ENCODE measurements around the gene BTBD17.

Gene BTBD17

GRCh38 chr17:74332763-74333283, 28.8 kb downstream of the BTBD17 start:
- peak; percentile 82 for DNase-seq

DNA sequence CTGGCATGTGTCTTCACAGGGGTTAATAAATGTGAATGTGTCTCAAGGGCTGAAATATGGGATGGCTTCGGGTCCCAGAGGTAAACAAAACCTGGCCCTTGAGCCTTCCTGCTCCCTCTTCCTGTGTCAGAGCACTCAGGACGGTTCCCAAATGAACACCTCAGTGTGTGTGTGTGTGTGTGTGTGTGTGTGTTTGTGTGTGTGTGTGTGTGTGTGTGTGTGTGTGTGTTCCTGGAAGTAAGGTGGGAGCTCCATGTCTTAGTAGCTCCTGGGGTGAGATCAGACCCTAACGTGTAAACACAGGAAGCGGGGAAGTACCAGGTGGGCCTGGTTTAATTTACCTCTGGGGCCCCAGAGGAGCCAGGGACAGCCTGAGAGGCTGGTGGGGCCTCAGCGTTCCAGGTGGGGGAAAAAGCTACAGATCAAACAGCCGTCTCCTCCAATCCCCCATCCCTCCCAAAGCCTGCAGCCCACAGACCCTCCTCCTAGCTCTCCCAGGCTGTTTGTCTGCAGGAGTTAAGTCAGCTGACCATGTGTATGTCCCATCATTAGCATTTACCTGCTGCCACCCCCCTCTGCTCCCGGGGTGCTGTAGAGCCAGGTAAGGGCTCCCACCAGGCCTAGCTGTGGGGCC, 29.5 kb downstream of the BTBD17 start:
- DNase-seq: peak; percentile 79

- no peak for DNase-seq
Measured at GRCh38 chr17:74330446-74330845, 31.2 kb downstream of the BTBD17 start.

DNA sequence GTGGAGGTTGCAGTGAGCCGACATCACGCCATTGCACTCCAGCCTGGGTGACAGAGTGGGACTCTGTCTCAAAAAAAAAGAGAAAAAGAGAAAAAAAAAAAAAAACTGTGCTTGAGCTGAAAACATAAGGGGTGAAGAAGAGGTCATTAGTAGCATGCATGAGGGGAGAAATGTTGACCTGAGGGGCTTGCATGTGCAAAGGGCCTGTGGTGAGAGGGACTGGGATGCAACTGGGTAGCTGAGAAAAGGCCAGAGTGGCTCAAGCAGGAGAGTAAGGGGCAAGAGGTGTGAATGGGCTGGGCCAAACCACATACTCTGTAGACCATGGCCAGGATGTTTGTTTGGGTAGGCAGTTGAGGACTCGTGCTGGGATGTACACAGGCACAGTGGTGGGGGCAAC, 32.3 kb downstream of the BTBD17 start:
- DNase-seq: no peak

GRCh38 chr17:74328487-74328886, 33.2 kb downstream of the BTBD17 start:
- no peak for DNase-seq

- DNase-seq: no peak
Measured at GRCh38 chr17:74326506-74326905, 35.2 kb downstream of the BTBD17 start.

DNA sequence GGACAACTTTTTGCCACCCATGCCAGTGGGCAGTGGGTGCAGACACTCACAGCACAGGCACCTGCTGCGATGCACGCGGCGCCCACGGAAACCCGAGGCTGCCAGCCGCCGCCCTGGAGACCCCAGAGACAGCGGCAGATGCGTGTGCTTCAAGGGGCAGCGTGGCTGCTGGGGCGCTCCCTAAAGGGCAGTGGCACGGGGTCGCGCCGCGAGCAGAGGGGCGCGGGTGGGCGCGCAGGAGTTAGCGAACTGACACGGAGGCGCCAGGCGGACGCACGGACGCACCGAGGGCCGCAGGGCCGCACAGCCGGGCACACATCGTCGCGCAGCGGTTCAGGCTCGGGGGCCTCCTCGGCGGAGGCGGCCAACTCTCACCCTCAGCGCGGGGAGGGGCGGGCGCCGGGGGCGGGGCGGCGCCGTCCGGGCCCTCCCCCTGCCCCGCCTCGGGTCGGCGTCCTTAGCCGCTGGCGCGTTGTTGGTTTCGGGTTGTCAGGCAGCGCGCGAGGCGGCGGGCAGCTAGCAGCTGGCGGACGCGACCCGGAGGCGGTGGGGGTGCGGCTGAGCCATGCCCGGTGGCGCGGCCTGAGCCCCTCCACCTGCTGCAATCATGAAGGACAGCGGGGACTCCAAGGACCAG, 35.8 kb downstream of the BTBD17 start, which contains the start of gene KIF19:
Gene KIF19 (plus strand): TSS at position 484 of the 637 bp plus-strand sequence. CDS start 124 bp downstream, at position 608.
- DNase-seq: peak; percentile 59

DNA sequence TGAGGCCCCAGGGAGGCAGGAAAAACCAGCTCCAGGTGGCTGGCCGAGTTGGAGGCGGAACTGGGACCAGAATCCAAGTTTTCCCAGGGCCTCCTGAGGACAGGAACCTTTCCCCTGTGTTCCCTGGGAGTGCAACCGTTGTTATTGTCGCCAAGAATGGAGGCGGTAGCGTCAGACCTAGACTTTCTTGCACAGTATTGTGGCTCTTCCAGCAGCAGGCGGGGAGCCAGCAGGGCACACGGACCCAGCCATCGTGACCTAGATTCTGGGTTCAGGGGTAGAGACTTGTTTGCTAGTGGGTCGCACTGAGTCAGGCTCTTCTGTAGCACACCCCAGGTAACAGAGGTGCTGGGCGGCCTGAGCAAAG, 36.3 kb downstream of the BTBD17 start:
- no peak for DNase-seq

- DNase-seq: no peak
Measured at GRCh38 chr17:74324521-74324920, 37.1 kb downstream of the BTBD17 start.

- DNase-seq: no peak
Measured at GRCh38 chr17:74318391-74318790, 43.3 kb downstream of the BTBD17 start.

DNA sequence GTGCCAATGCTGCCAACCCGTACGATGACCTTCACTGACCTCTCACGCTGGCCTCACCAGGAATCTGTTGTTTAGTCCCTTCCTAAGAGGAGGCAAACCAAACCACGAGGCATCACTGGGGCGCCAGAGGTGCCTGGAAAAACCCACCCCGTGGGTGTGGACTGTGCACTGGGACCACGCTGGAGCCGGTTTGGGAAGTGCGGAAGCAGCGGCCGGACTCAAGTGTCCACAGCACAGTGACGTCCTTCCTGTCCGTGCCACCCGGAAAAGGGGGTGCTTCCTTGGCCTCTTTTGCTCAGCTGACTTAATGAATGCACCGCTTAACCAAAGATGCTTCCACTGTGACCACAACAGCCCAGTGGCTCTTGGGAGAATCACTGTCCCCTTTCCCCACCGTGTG, 44.6 kb downstream of the BTBD17 start:
- DNase-seq: no peak

DNA sequence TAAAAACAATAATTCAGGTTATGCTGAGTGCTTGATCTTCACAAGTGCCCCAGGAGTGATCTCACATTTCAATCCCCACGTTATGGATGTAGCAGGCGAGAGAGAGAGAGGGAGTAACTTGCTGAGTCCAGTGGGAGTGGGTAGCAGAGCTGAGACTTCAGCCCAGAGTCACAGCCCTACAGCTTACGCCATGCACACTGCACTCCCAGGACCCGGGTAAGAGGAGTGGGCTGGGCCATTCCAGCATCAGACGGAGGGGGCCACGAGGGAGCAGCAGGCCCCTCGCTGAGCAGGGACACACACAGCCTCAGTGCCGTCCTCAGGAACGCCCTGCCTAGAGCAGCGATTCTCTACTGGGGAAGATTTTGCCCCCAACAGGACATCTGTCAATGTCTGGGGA, 45.4 kb downstream of the BTBD17 start:
- DNase-seq: peak; percentile 18

GRCh38 chr17:74314877-74315276, 46.8 kb downstream of the BTBD17 start:
- DNase-seq: no peak

DNA sequence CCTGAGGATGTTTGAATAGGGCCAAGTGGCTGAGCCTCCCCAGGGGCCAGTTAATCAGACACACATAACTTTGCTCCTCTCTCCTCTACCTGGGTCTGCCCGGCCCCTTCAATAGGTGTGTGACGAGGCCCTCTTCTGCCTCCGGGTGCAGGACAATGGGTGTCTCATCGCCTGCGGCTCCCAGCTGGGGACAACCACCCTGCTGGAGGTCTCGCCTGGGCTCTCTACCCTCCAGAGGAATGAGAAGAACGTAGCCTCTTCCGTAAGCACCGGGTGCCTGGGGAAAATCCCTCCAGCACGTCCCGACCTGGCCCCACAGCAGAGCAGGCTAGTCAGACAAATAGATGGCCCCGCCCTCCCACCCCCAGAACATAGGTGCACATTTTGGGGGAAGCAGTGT, 51.8 kb downstream of the BTBD17 start:
- DNase-seq: no peak

GRCh38 chr17:74307984-74308773, 53.5 kb downstream of the BTBD17 start:
- DNase-seq: no peak

Measured in NCI-H1436 (cell line).